GM19372 (cell line): Measurements from ENCODE around the gene AOPEP.

Source experiments
- ATAC-seq: cut with Tn5 transposase; IDR thresholded peaks from one replicate; pipeline ENCODE4 v1.9.1; 2021; ENCODE audit warnings: mild to moderate bottlenecking, low read depth, moderate library complexity; ENCODE audit not compliant: unreplicated experiment

The AOPEP gene

GRCh38 chr9:94974154-94974879 lies 247.8 kb downstream of the AOPEP start:
- no peak for ATAC-seq

- no peak for ATAC-seq
Measured at GRCh38 chr9:94975480-94975879, 249.0 kb downstream of the AOPEP start.

GRCh38 chr9:94976077-94976476 lies 249.6 kb downstream of the AOPEP start:
- no peak for ATAC-seq

- ATAC-seq = no peak
Measured at GRCh38 chr9:94977416-94977815, 250.9 kb downstream of the AOPEP start.

GRCh38 chr9:94979904-94980507 lies 253.5 kb downstream of the AOPEP start:
- ATAC-seq = no peak

GRCh38 chr9:94980947-94981722 lies 254.6 kb downstream of the AOPEP start:
- no peak for ATAC-seq

- no peak for ATAC-seq
Measured at GRCh38 chr9:94981723-94982090, 255.2 kb downstream of the AOPEP start.

- no peak for ATAC-seq
Measured at GRCh38 chr9:94982211-94982610, 255.7 kb downstream of the AOPEP start.

- no peak for ATAC-seq
Measured at GRCh38 chr9:94983552-94983951, 257.1 kb downstream of the AOPEP start.

- ATAC-seq = no peak
Measured at GRCh38 chr9:94984891-94985476, 258.5 kb downstream of the AOPEP start.

- no peak for ATAC-seq
Measured at GRCh38 chr9:94985649-94986048, 259.1 kb downstream of the AOPEP start.

- ATAC-seq = no peak
Measured at GRCh38 chr9:94987731-94988130, 261.2 kb downstream of the AOPEP start.

GRCh38 chr9:94990897-94991561 lies 264.5 kb downstream of the AOPEP start:
- no peak for ATAC-seq

- ATAC-seq = no peak
Measured at GRCh38 chr9:94991961-94992907, 265.7 kb downstream of the AOPEP start.

- no peak for ATAC-seq
Measured at GRCh38 chr9:94993160-94993820, 266.8 kb downstream of the AOPEP start.

GRCh38 chr9:94993821-94994165 lies 267.3 kb downstream of the AOPEP start:
- no peak for ATAC-seq

GRCh38 chr9:94995048-94995693 lies 268.7 kb downstream of the AOPEP start:
- ATAC-seq = no peak

GRCh38 chr9:94996641-94997040 lies 270.1 kb downstream of the AOPEP start:
- ATAC-seq = no peak

GRCh38 chr9:94997727-94998126 lies 271.2 kb downstream of the AOPEP start:
- no peak for ATAC-seq
